Glomerular visceral epithelial cell (primary cell): Measurements from ENCODE around the gene SLC30A2.

Source experiments
- DNase-seq: peaks from one replicate; pipeline ENCODE4 v3.0.0-alpha.2; 2016; ENCODE audit errors: extremely low spot score

The SLC30A2 gene

DNA sequence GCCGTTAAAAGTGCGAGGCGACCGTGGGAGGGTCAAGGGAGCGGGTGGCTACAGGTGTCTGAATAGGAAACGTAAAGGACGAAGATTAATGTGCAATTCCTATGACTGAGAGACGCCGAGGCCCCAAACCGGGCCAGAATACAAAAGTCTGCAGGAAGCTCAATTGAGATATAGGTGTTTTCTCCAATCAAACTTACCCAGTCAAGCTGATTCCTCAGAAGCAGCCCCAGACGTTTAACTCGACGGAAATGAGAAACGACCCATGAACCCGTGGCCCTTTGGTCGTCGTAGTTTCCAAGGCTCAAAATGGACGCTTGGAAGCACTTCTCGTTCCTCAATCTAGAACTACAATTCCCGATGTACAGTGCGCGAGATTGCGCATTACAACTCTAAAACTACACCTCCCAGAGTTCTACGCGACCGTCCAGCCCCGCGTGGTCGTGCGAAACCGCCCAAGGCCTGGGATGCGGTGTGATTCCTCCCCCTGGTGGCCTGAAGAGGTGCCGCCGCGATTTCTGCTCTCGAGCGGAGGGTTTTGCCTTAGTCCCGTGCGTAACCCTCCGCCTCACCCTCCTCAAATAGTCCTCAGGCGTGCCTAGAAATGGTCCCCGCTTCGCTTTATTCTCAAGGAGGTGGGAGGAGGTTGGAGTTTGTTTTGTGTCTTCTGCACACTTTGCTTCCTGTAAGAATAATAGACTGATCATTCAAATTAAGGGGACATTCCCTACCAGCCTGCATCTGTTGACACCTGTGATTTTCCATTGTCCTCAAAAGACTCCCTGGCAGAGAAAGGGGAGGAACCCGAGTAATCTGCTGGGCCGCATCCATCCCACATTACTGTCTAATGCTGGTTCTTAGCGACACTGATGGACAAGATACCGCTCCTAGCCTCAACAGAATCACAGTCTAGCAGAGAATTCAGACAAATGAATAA, 47.8 kb downstream of the SLC30A2 start, which contains the start of gene PAFAH2:
Gene PAFAH2 (minus strand): TSS at position 236 of the 934 bp plus-strand sequence. CDS start 7,247 bp downstream, outside the sequence.
- DNase-seq, result peak; percentile 99

DNA sequence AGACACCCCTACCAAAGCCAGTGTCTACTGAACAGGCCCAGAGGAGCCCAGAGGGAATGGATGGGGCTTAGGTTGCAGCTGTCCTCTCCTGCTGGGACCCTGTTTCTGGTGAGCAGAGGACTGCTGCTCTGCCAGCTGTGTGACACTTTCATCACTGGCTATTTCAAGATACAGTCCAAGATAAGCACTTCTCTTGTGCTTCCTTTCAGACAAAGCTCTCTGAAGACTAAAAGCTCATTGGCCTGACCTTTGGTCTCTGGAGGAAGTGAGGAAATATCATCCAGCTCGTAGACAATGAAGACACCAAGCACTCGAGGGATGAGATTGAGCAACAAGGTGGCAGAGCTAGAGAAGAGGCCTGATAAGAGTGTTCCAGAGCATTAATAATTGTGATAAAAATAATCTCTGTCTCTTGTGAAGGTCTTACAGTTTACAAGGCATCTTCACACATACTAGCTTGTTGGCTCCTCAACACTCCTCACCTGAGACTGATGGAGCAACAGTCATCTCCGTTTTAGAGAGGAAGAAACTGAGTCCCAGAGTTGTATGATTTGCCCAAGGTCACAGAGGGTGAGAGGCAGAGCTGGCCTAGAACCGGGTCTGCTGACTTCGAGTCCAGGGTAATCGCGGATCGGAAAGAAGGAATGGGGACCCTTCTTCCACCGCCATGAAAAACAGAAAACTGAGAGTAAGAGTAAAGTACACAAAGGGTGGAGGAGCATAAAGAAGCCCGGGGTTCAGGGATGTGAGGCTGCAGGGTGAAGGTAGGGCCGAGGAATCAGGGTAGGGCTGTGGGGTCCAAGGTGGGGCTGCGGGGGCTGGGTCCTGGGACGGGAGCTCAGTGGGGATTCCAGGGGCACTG, 48.7 kb downstream of the SLC30A2 start:
- peak; percentile 24 for DNase-seq

DNA sequence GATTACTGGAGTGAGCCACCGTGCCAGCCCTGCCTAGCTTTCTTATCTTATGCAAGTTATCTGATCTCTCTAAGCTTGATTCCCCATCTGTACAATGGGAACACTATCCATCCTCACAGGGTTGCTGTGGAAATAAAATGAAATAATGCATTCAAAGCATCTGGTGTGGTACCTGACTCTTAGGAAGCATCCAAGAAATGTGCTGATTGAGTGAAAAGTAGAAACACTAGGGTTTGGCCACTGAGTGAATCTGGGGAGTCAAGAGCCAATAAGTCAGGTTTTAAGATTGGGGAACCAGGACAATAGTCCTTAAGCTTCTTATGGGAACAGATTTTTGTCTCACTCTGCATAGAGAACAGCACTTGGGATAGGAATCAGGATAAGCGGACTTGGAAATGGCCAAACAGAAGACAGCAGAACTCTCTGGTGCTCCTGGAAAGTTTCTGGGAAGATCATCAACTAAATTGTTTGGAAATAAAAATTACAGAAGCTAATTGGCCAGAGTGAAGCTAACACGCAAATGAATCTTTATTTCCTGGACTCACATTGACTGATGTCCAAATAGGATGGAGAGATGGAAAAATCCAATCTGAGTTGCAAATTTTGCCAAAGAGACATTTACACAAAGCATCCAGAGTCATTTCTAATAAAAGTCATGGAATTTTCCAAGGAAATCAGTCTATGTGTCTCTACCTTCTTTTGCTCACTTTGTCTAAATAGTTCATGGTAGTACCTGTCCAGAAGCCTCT, 51.3 kb downstream of the SLC30A2 start:
- no peak for DNase-seq

DNA sequence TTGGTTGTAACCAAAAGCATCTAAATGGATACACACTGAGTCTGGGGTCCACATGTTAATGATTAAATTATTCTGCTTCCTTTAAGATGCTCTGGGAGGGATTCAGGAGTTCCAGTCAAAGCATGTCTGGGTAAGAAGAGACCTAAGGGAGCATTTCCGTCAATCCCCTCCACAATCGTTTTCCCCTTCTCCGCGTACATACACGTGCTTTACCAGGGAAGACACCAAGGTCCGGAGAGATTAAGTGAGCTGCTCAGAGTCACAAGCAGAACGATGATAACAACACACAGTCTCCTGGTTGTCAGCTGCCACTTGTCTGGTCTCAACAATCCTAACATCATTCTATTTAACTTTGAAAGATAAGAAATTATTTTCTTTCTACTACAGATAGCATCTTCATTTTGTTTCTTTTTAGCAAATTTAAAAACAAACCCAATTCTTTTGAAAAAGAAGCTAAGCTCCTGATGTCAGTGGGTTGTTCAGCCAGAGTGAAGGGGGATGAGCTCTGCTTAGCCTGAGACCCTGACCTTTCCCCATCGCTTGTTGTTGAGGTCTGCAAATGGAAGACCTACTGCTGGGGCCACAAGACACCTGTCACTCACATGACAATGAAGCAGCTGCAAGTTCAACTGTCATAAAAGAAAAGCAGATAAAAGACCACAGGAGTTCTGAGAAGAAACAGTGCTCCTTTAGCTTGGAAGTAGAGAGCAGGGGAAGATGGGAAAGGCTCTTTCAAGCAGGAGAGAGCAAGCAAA, 52.5 kb downstream of the SLC30A2 start:
- DNase-seq, result no peak

DNA sequence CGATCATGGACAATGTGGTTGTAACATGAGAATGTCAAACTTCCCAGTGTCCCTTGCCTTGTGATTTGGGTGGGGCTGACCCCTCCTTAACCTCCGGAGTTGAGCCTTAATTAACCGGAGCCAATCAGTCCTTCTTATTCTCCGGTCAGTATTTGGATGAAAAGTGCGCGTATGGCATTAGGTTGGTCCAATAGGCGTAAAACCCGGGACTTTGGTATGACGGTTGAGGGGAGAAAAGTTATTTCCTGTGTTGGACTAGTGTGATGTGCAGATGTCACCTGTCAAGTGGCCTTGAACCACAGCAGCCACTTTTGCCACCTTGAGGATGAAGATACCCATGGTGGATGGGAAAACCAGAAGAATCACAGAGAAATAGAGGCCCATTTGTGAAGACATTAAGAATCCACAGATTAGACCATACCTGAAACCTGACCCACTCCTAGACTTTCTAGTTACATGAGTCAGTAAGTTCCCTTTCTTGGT, 53.2 kb downstream of the SLC30A2 start:
- DNase-seq, result no peak

DNA sequence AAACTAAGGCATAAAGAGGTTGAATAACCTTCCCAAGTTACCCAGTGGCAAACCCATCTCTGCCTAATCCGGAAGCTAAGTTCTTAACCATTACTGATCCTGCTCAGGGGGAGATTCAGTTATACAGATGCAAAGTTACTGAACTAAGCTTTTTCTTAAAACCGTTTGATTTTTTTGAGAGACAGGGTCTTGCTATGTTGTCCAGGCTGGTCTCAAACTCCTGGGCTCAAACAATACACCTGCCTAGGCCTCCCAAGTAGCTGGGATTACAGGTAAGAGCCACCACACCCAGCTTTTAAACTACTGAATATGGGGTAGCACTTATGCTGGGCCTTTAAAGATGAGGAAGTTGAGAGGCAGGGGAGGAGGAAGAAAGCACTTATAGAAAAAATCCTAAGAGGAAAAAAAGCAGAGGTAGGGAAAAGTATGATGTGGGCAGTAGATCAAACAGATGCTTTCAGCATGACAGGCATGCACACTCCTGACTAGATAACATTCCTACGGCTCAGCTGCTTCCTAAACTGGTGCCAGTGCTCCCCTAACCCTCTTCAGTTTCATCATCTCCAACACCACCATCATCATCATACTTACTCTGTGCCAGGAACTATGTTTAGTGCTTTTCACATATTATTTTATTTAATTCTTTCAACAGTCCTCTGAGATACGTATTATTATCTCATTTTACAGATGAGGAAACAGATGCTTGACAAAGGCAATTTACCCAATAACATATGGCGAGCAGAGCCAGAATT, 53.8 kb downstream of the SLC30A2 start:
- DNase-seq, result peak; percentile 16

DNA sequence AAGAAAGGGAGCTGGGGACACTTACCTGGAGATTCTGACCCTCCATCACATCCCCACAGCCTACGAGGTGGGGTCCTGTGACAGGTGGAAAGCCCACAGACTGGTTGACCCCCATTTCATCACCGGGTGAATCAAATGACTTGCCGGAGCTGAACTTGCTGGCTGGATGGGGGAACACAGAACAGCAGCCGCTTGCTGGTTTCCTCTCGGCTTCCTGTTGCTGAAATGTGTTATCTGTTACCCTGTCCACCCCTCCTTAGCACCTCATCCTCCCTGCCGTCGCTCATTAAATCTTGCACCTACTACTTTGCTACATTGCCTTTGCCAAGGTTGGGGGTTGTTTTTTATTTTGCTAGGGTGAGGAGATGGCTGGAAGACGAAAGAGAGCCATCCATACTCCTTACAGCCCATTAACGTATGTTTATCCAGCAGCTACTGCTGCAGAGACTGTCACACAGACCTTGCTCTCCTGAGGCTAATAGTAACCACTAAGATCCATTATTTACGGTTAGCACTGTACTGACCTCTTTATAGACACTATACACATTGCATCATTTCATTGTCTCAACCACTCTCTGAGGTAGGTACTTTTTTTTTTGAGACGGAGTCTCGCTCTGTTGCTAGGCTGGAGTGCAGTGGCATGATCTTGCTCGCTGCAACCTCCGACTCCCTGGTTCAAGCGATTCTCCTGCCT, 55.1 kb downstream of the SLC30A2 start:
- no peak for DNase-seq

DNA sequence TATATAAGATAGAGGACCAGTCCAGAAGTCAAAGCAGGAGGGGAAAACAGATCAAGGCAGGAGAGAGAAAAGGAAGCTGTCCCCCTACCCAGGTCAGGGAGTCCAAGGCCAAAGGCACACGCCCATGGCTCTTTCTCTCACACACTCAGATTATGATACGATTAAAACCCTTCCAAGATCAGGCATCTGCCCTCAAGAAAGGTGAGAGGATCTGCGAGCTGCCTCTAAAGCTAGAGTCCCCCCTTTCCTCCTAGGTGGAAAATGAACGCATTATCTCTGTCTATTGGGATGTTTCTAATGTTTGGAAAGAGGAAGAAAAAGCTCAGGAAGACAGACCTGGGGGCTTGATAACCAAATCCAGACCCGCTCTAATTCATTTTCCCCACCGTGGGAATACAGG, 55.7 kb downstream of the SLC30A2 start:
- no peak for DNase-seq

DNA sequence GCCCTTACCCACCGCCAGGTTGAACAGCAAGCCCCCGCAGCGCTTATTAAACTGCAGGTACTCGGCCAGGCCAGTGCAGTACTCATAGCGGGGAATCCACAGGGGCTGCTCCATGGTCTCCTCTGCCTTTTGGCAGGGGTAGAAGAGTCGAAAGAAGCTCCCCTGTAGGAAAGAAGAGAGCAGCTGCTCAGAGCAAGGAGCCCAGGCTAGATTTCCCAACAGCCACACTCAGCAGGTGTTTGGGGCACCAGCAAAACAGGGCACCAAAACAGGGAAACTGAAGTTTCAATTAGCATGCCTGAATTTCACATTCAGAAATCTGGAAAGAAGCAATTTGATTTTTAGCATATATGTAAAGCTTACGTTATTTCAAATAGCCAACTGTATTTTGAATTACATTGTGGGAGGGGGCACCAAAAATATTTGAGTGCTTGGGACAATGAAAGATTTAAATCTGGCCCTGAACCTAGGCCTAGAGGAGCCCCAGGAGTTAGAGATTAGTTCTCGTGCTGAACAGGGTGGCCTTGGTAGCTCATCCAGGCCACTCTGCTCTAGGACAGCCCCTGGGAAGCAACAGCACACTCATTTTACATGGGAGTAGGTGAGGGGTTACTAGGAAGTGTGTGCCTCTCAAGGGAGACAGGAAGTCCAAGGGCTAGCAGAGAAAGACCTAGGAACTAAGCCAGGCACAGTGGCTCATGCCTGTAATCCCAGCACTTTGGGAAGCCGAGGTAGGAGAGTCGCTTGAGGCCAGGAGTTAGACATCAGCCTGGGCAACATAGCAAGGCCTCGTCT, 56.3 kb downstream of the SLC30A2 start:
- no peak for DNase-seq

DNA sequence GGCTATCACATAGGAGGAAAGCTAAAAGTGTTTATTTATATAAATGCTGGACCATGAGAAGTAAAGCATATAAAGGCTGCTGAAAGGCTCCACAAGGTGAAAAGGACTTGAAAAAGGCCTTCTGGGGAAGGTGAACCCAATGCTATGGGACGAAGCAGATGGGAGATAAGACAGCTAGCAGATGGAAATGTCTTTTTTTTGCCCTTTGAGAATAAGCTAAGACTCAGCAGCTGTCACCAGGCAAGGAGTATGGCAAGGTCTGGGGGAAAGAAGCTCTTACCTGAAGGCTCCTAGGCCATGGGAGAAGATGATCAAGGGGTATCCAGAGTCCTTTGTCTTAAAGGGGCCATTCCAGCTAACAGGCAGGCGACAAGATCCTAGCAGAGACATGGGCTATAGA, 58.0 kb downstream of the SLC30A2 start:
- DNase-seq, result no peak
